WTC11 (cell line): Measurements from ENCODE around the gene WNK1. TPM values are rescaled to one million over a fixed set of nuclear protein-coding genes. Genes with fewer than 3 reads are reported as not detected.
A peak's percentile ranks its signal among the peaks of the same experiment; 100 is the strongest.

Experiments used
- ATAC-seq: fragments of 200-7000 bp; cut with Tn5 transposase; 2 replicates; pipeline ENCODE4 v1.10.0; 2021; ENCODE audit warnings: mild to moderate bottlenecking, moderate library complexity
- CTCF ChIA-PET: fragments of 300-600 bp; sonication (Branson Sonifier 250); formaldehyde crosslinking; loops from one replicate; lab custom pipeline; 2021; ENCODE audit warnings: antibody characterized with exemption; lab: Charles Lee
- POLR2A ChIA-PET: fragments of 350-600 bp; sonication (Branson Sonifier 250); formaldehyde crosslinking; loops from one replicate; lab custom pipeline; 2021; ENCODE audit warnings: antibody characterized with exemption; lab: Charles Lee
- DNase-seq: peaks from one replicate; pipeline ENCODE4 v3.0.0; 2021; ENCODE audit warnings: low spot score
- H3K27ac Mint-ChIP-seq: 2 replicates; pipeline ENCODE4 v1.8.0; 2021; ENCODE audit warnings: mixed read lengths
- H3K27me3 Mint-ChIP-seq: 2 replicates; pipeline ENCODE4 v1.8.0; 2021; ENCODE audit warnings: low read depth, mild to moderate bottlenecking, moderate library complexity, mixed read lengths
- H3K36me3 Mint-ChIP-seq: 2 replicates; pipeline ENCODE4 v1.8.0; 2021; ENCODE audit warnings: mixed read lengths
- H3K4me1 Mint-ChIP-seq: 2 replicates; pipeline ENCODE4 v1.8.0; 2022; ENCODE audit warnings: mixed read lengths
- H3K4me3 Mint-ChIP-seq: 2 replicates; pipeline ENCODE4 v1.8.0; 2021; ENCODE audit warnings: mild to moderate bottlenecking, moderate library complexity, mixed read lengths
- H3K9me3 Mint-ChIP-seq: 2 replicates; pipeline ENCODE4 v1.8.0; 2021; ENCODE audit warnings: mixed read lengths
- ATF1 ChIP-seq: sonication (generic); formaldehyde crosslinking; IDR thresholded peaks from 2 replicates; pipeline ENCODE4 v1.8.1; 2023; ENCODE audit warnings: mild to moderate bottlenecking, moderate library complexity, missing genetic modification reagents
- FOXK1 ChIP-seq: sonication (generic); formaldehyde crosslinking; IDR thresholded peaks from 2 replicates; pipeline ENCODE4 v1.8.0; 2022; ENCODE audit warnings: mild to moderate bottlenecking, moderate library complexity, missing genetic modification reagents
- FOXP1 ChIP-seq: sonication (generic); formaldehyde crosslinking; IDR thresholded peaks from 2 replicates; pipeline ENCODE4 v1.8.0; 2022; ENCODE audit warnings: missing genetic modification reagents, mild to moderate bottlenecking, moderate library complexity, borderline replicate concordance
- GABPB1 ChIP-seq: sonication (generic); formaldehyde crosslinking; IDR thresholded peaks from 2 replicates; pipeline ENCODE4 v1.8.1; 2023; ENCODE audit warnings: mild to moderate bottlenecking, missing genetic modification reagents
- KAT7 ChIP-seq: sonication (generic); formaldehyde crosslinking; IDR thresholded peaks from 2 replicates; pipeline ENCODE4 v1.8.1; 2023; ENCODE audit warnings: missing genetic modification reagents, mild to moderate bottlenecking, borderline replicate concordance
- MYBL2 ChIP-seq: sonication (generic); formaldehyde crosslinking; IDR thresholded peaks from 2 replicates; pipeline ENCODE4 v1.8.1; 2023; ENCODE audit warnings: mild to moderate bottlenecking, moderate library complexity, missing genetic modification reagents
- NFATC4 ChIP-seq: fragments of 250-450 bp; sonication (Bioruptor Pico); IDR thresholded peaks from 2 replicates; pipeline ENCODE4 v1.9.0; 2021; ENCODE audit warnings: mild to moderate bottlenecking
- RELA ChIP-seq: sonication (generic); formaldehyde crosslinking; IDR thresholded peaks from 2 replicates; pipeline ENCODE4 v1.8.1; 2022; ENCODE audit warnings: missing genetic modification reagents, mild to moderate bottlenecking, borderline replicate concordance
- SMAD3 ChIP-seq: sonication (generic); formaldehyde crosslinking; IDR thresholded peaks from 2 replicates; pipeline ENCODE4 v1.8.0; 2022; ENCODE audit warnings: missing genetic modification reagents, mild to moderate bottlenecking, borderline replicate concordance
- ZNF219 ChIP-seq: sonication (generic); formaldehyde crosslinking; IDR thresholded peaks from 2 replicates; pipeline ENCODE4 v1.8.0; 2023; ENCODE audit warnings: missing genetic modification reagents, mild to moderate bottlenecking, borderline replicate concordance
- ZNF232 ChIP-seq: sonication (generic); formaldehyde crosslinking; IDR thresholded peaks from 2 replicates; pipeline ENCODE4 v1.8.0; 2022; ENCODE audit warnings: mild to moderate bottlenecking, missing genetic modification reagents
- ZNF263 ChIP-seq: sonication (generic); formaldehyde crosslinking; IDR thresholded peaks from 2 replicates; pipeline ENCODE4 v1.8.1; 2022; ENCODE audit warnings: low read depth, mild to moderate bottlenecking, moderate library complexity, missing genetic modification reagents
- ZNF671 ChIP-seq: fragments of 250-450 bp; sonication (Bioruptor Pico); IDR thresholded peaks from 2 replicates; pipeline ENCODE4 v1.8.0; 2021; ENCODE audit warnings: mild to moderate bottlenecking
- total RNA-seq: library from RNA; stranded (reverse); gene quantifications from 3 replicates; pipeline ENCODE4 v1.2.3, GENCODE V29; 2021
- TF ChIP-seq, protein P1 (sequence below): sonication (generic); formaldehyde crosslinking; IDR thresholded peaks from 2 replicates; pipeline ENCODE4 v1.8.0; 2023; ENCODE audit warnings: missing genetic modification reagents, mild to moderate bottlenecking, borderline replicate concordance
- TF ChIP-seq, protein P2 (sequence below): fragments of 200-600 bp; IDR thresholded peaks from 2 replicates; pipeline ENCODE4 v1.8.0; 2022; ENCODE audit warnings: antibody characterized with exemption
- TF ChIP-seq, protein P3 (sequence below): fragments of 250-450 bp; sonication (Bioruptor Pico); IDR thresholded peaks from 2 replicates; pipeline ENCODE4 v1.9.0; 2021; ENCODE audit warnings: mild to moderate bottlenecking
- TF ChIP-seq, protein P4 (sequence below): sonication (generic); formaldehyde crosslinking; IDR thresholded peaks from 2 replicates; pipeline ENCODE4 v1.8.1; 2023; ENCODE audit warnings: mild to moderate bottlenecking, missing genetic modification reagents
- TF ChIP-seq, protein P5 (sequence below): sonication (generic); formaldehyde crosslinking; IDR thresholded peaks from 2 replicates; pipeline ENCODE4 v1.8.1; 2022; ENCODE audit warnings: low read depth, mild to moderate bottlenecking, moderate library complexity, missing genetic modification reagents, borderline replicate concordance
- TF ChIP-seq, protein P6 (sequence below): sonication (generic); formaldehyde crosslinking; IDR thresholded peaks from 2 replicates; pipeline ENCODE4 v1.8.0; 2022; ENCODE audit warnings: mild to moderate bottlenecking, missing genetic modification reagents
- TF ChIP-seq, protein P7 (sequence below): fragments of 250-450 bp; sonication (Bioruptor Pico); conservative IDR thresholded peaks from 2 replicates; pipeline ENCODE4 v1.9.0; 2021; ENCODE audit warnings: mild to moderate bottlenecking

The WNK1 gene
- total RNA-seq, 1 experiment from 2014 or later, result 118 TPM

DNA sequence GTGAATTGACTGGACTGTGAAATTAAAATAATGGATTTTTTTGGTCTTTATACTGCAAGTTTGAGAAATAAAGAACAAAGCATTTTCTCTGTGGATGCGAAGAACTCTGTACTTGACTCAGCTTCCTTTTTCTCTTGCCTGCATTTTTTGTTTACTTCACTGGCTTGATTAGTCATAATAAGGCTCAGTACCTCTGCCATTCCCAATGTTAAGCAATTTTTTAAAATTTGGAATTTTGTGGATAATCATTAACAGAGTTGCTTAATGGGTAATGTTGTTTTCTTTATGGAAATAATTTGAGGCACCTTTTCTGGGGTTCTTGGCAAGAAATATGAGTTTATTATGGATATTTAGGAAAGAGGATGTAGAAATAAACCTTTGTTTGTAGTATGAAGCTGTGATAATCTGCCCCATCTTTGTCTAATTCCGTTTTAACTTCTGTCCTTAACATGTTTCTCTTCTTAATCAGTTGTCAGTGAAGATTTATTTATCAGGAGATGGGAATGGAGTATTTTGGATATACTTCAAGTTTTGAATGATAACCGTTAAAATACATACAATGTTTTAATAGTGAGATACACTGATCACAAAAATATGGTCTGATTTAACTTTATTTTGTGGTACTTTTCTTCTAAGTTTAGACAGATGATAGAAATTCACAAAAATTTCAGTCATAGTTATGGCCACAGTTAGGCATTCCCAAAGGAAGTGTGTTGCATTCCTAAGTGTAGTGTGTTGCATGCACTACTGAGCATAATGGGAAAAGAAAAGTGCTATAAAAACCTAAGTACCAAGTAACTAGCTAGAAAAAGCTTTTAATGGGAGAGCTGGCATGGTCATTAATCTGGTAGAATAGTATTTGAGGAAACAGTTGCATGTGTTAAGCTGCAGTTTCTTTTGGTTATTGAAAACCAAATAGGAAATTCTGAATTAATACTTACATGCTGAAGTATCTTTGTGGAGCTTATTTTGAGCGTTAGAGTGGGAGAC lies 27.7 kb downstream of the WNK1 start:
- DNase-seq (no peak), ATAC-seq (no peak)
- Mint-ChIP-seq H3K9me3 (no peaks in the 10 kb centered on the region), H3K4me1 (peaks cover 25% of the 10 kb centered on the region), H3K27ac (peak overlapping the region; percentile 62), H3K27me3 (no peaks in the 10 kb centered on the region), H3K4me3 (no peak overlapping the region), H3K36me3 (no peaks in the 10 kb centered on the region)
- ChIA-PET POLR2A (interaction anchor here (0.6 kb wide), 1 partner anchor 18 kb away, joined by 3 read pairs; no protein-coding TSS in a partner anchor), CTCF (interaction anchor here (1.1 to 1.4 kb wide), 4 partner anchors 26 to 204 kb away, joined by 3 to 5 read pairs (median 4); no protein-coding TSS in a partner anchor)
- TF ChIP-seq ZNF219 (CRISPR knock-in tag), result no peak
- TF ChIP-seq, protein P1, sequence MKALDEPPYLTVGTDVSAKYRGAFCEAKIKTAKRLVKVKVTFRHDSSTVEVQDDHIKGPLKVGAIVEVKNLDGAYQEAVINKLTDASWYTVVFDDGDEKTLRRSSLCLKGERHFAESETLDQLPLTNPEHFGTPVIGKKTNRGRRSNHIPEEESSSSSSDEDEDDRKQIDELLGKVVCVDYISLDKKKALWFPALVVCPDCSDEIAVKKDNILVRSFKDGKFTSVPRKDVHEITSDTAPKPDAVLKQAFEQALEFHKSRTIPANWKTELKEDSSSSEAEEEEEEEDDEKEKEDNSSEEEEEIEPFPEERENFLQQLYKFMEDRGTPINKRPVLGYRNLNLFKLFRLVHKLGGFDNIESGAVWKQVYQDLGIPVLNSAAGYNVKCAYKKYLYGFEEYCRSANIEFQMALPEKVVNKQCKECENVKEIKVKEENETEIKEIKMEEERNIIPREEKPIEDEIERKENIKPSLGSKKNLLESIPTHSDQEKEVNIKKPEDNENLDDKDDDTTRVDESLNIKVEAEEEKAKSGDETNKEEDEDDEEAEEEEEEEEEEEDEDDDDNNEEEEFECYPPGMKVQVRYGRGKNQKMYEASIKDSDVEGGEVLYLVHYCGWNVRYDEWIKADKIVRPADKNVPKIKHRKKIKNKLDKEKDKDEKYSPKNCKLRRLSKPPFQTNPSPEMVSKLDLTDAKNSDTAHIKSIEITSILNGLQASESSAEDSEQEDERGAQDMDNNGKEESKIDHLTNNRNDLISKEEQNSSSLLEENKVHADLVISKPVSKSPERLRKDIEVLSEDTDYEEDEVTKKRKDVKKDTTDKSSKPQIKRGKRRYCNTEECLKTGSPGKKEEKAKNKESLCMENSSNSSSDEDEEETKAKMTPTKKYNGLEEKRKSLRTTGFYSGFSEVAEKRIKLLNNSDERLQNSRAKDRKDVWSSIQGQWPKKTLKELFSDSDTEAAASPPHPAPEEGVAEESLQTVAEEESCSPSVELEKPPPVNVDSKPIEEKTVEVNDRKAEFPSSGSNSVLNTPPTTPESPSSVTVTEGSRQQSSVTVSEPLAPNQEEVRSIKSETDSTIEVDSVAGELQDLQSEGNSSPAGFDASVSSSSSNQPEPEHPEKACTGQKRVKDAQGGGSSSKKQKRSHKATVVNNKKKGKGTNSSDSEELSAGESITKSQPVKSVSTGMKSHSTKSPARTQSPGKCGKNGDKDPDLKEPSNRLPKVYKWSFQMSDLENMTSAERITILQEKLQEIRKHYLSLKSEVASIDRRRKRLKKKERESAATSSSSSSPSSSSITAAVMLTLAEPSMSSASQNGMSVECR (CRISPR knock-in tag), result no peak
- no peak for TF ChIP-seq ZNF232 (CRISPR knock-in tag)
- TF ChIP-seq FOXP1, result no peak
- TF ChIP-seq, protein P2, sequence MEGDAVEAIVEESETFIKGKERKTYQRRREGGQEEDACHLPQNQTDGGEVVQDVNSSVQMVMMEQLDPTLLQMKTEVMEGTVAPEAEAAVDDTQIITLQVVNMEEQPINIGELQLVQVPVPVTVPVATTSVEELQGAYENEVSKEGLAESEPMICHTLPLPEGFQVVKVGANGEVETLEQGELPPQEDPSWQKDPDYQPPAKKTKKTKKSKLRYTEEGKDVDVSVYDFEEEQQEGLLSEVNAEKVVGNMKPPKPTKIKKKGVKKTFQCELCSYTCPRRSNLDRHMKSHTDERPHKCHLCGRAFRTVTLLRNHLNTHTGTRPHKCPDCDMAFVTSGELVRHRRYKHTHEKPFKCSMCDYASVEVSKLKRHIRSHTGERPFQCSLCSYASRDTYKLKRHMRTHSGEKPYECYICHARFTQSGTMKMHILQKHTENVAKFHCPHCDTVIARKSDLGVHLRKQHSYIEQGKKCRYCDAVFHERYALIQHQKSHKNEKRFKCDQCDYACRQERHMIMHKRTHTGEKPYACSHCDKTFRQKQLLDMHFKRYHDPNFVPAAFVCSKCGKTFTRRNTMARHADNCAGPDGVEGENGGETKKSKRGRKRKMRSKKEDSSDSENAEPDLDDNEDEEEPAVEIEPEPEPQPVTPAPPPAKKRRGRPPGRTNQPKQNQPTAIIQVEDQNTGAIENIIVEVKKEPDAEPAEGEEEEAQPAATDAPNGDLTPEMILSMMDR, result no peak
- no peak for TF ChIP-seq SMAD3
- no peak for TF ChIP-seq MYBL2 (CRISPR knock-in tag)
- TF ChIP-seq, protein P3, sequence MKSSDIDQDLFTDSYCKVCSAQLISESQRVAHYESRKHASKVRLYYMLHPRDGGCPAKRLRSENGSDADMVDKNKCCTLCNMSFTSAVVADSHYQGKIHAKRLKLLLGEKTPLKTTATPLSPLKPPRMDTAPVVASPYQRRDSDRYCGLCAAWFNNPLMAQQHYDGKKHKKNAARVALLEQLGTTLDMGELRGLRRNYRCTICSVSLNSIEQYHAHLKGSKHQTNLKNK, result no peak
- TF ChIP-seq, protein P4, sequence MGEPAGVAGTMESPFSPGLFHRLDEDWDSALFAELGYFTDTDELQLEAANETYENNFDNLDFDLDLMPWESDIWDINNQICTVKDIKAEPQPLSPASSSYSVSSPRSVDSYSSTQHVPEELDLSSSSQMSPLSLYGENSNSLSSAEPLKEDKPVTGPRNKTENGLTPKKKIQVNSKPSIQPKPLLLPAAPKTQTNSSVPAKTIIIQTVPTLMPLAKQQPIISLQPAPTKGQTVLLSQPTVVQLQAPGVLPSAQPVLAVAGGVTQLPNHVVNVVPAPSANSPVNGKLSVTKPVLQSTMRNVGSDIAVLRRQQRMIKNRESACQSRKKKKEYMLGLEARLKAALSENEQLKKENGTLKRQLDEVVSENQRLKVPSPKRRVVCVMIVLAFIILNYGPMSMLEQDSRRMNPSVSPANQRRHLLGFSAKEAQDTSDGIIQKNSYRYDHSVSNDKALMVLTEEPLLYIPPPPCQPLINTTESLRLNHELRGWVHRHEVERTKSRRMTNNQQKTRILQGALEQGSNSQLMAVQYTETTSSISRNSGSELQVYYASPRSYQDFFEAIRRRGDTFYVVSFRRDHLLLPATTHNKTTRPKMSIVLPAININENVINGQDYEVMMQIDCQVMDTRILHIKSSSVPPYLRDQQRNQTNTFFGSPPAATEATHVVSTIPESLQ (CRISPR knock-in tag), result no peak
- no peak for TF ChIP-seq FOXK1 (CRISPR knock-in tag)
- TF ChIP-seq GABPB1 (CRISPR knock-in tag), result no peak
- TF ChIP-seq, protein P5, sequence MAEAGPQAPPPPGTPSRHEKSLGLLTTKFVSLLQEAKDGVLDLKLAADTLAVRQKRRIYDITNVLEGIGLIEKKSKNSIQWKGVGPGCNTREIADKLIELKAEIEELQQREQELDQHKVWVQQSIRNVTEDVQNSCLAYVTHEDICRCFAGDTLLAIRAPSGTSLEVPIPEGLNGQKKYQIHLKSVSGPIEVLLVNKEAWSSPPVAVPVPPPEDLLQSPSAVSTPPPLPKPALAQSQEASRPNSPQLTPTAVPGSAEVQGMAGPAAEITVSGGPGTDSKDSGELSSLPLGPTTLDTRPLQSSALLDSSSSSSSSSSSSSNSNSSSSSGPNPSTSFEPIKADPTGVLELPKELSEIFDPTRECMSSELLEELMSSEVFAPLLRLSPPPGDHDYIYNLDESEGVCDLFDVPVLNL, result no peak
- TF ChIP-seq RELA (CRISPR knock-in tag), result no peak
- no peak for TF ChIP-seq ZNF671 (CRISPR knock-in tag)
- TF ChIP-seq, protein P6, sequence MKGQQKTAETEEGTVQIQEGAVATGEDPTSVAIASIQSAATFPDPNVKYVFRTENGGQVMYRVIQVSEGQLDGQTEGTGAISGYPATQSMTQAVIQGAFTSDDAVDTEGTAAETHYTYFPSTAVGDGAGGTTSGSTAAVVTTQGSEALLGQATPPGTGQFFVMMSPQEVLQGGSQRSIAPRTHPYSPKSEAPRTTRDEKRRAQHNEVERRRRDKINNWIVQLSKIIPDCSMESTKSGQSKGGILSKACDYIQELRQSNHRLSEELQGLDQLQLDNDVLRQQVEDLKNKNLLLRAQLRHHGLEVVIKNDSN (CRISPR knock-in tag), result no peak
- no peak for TF ChIP-seq NFATC4
- TF ChIP-seq, protein P7, sequence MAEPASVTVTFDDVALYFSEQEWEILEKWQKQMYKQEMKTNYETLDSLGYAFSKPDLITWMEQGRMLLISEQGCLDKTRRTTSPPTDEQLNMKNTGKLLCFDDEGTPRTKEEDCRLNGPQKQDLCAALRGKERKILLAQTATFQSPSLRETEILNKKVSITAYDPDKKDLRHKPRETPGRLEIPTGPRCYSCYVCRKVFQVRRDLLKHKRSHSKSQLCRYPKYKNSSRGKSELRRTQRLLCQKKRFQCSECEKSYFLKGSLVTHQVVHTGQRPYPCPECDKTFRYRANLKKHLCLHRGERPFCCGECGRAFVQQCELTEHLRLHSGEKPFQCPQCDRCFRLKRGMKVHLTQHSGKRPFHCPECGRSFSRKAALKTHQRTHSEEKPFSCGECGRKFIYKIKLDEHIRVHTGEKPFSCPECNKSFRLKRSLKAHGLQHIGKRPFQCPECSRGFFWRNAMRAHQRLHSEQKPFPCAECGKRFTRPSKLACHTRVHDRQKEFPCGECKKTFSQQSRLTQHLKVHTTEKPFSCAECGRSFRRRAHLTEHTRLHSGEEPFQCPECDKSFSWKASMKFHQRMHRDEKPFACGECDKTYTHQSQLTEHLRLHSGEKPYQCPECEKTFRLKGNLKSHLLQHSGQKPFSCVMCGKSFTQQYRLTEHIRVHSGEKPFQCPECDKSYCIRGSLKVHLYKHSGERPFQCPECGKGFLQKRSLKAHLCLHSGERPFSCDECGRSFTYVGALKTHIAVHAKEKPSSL (CRISPR knock-in tag), result no peak
- no peak for TF ChIP-seq ZNF263
- TF ChIP-seq KAT7, result no peak
- no peak for TF ChIP-seq ATF1 (CRISPR knock-in tag)
